Activated T-cell treated with anti-CD3 and anti-CD28 coated beads, Interleukin-2, amount 50 U/mL, for 72 hours (primary cell): ENCODE measurements around the gene SV2A. TPM values are rescaled to one million over a fixed set of nuclear protein-coding genes. Genes with fewer than 3 reads are reported as not detected.
"Not testable (repeated sequence)": the region's sequence is repeated elsewhere in the genome, so short reads cannot be mapped to it uniquely, and the experiment has no call there.

Source experiments
- ATAC-seq, 2 donors: fragments of 150-1000 bp; cut with Tn5 transposase; replicated peaks in 1 of 2; 2 replicates each; pipeline ENCODE4 v1.10.0; 2021; ENCODE audit warnings: moderate library complexity in 2 of 2, mild to moderate bottlenecking in 1 of 2
- DNase-seq, 2 donors: peaks; one replicate each; pipeline ENCODE4 v3.0.0; 2021 to 2022; ENCODE audit warnings: mixed read lengths in 1 of 2
- H3K27ac Mint-ChIP-seq: one replicate; pipeline ENCODE4 v1.8.0; 2022; ENCODE audit warnings: mild to moderate bottlenecking, moderate library complexity, mixed read lengths
- H3K27me3 Mint-ChIP-seq: one replicate; pipeline ENCODE4 v1.8.0; 2022; ENCODE audit warnings: low read depth, mixed read lengths
- H3K36me3 Mint-ChIP-seq, 2 donors: one replicate each; pipeline ENCODE4 v1.8.0; 2022; ENCODE audit warnings: mixed read lengths in 2 of 2, mild to moderate bottlenecking in 1 of 2; ENCODE audit not compliant: insufficient read depth in 2 of 2
- H3K4me1 Mint-ChIP-seq: one replicate; pipeline ENCODE4 v1.8.0; 2022; ENCODE audit warnings: low read depth, mixed read lengths
- H3K4me3 Mint-ChIP-seq, 2 donors: one replicate each; pipeline ENCODE4 v1.8.0; 2022; ENCODE audit warnings: mild to moderate bottlenecking in 2 of 2, mixed read lengths in 2 of 2, moderate library complexity in 2 of 2
- H3K9me3 Mint-ChIP-seq, 2 donors: one replicate each; pipeline ENCODE4 v1.8.0; 2022; ENCODE audit warnings: mixed read lengths in 2 of 2
- total RNA-seq, 2 donors: library from RNA; stranded (reverse); gene quantifications; one replicate each; pipeline ENCODE4 v1.2.3, GENCODE V29; 2022

SV2A gene
- total RNA-seq, 2 donors from 2014 or later, result 13.0 to 14.8 TPM

- Mint-ChIP-seq H3K27ac (no peak overlapping the region), H3K27me3 (no peaks in the 10 kb centered on the region), H3K36me3 (no peaks in the 10 kb centered on the region), H3K4me1 (no peaks in the 10 kb centered on the region), H3K9me3 (no peaks in the 10 kb centered on the region), H3K4me3 (no peak overlapping the region)
- DNase-seq (peak; percentile 86), ATAC-seq (peak; percentile 27 to 33)
Measured at GRCh38 chr1:149888247-149888998, 29.2 kb downstream of the SV2A start.

DNA sequence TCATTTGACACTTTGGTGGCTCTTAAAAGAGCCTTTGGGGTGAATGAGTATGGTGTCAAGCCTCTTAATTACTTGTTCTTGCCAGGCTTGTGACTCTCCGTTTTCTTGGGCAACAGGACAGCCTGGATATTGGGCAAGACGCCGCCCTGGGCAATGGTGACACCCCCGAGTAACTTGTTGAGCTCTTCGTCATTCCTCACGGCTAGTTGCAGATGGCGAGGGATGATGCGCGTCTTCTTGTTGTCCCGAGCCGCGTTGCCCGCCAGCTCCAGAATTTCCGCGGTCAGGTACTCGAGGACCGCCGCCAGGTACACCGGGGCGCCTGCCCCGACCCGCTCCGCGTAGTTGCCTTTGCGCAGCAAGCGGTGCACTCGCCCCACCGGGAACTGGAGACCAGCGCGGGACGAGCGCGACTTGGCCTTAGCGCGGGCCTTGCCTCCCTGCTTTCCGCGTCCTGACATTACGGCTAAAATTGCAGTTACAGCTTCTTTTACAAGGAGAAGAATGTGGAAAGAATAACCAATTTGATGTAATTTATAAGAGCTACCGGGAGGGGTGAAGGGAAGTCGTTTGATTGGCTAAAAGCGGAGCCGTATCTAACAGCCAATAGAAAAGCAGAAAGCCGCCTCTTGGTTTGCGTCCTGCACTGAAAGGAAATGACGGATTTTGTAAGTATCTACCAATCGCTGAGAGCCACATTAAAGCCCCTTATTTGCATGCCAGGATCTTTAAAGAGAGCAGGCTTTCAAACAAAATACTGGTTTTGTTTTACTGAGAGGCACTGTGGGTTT, 30.0 kb downstream of the SV2A start:
- Mint-ChIP-seq H3K36me3 (no peaks in the 10 kb centered on the region), H3K27me3 (no peaks in the 10 kb centered on the region), H3K4me3 (no peak overlapping the region), H3K27ac (no peak overlapping the region), H3K9me3 (no peaks in the 10 kb centered on the region), H3K4me1 (no peaks in the 10 kb centered on the region)
- peak; percentile 88 to 90 for DNase-seq
- ATAC-seq, result peak; percentile 46 to 55

- not testable (repeated sequence) for H3K4me1 Mint-ChIP-seq, H3K27me3 Mint-ChIP-seq, H3K27ac Mint-ChIP-seq, H3K9me3 Mint-ChIP-seq, H3K4me3 Mint-ChIP-seq, H3K36me3 Mint-ChIP-seq, ATAC-seq, DNase-seq
Measured at GRCh38 chr1:149887196-149887455, 30.5 kb downstream of the SV2A start.

GRCh38 chr1:149886396-149887195, 31.0 kb downstream of the SV2A start:
- peaks cover 10% of the 10 kb centered on the region for H3K4me1 Mint-ChIP-seq

GRCh38 chr1:149886121-149886395, 31.6 kb downstream of the SV2A start:
- H3K4me3 Mint-ChIP-seq, H3K27me3 Mint-ChIP-seq, H3K36me3 Mint-ChIP-seq, H3K27ac Mint-ChIP-seq, H3K9me3 Mint-ChIP-seq, DNase-seq: not testable (repeated sequence)
- peaks cover 13% of the 10 kb centered on the region for H3K4me1 Mint-ChIP-seq
- ATAC-seq, result peak; percentile 0

More at GRCh38 chr1:149886396-149887195, 31.0 kb downstream of the SV2A start:
- Mint-ChIP-seq H3K27ac (no peak overlapping the region), H3K27me3 (no peaks in the 10 kb centered on the region), H3K9me3 (no peaks in the 10 kb centered on the region), H3K4me3 (no peak overlapping the region), H3K36me3 (no peaks in the 10 kb centered on the region)
- ATAC-seq (peak; percentile 56 to 58), DNase-seq (peak; percentile 92 to 94)

DNA sequence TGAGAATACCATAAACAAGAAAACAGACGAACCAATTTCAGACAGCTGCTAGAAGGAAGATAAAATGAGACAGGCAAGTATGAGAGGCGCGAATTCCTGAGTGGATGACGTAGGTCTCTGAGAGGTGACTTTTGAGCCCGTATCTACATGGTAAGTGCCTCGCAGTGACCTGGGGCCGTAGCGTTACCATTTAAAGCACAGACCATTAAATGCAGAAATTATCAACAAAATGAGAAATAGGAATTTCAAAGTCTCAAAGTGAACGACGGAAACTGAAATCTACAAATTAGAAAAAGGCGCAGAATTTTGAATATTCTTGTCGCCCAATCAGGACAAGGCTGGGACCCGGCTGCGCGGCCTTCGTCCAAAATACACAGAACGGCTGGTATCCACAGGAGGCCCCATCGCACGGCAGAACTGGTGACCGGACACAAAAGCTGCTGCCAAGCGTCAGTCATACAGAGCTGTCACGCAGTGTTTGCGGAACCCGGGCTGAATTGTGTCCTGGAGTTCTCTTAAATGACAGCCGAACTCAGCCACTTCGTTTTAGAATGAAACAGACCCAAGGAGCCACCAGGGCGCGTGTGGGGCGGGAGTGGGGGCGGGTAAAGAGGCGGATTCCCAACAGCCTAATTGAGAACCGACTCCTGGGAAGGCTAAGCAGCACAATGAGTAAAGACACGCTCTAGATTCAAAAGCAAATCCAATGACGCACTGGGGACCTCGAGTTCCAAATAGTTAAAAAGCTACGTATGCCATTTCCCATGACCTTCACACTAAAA, 32.1 kb downstream of the SV2A start:
- no peak overlapping the region for H3K4me3 Mint-ChIP-seq
- no peaks in the 10 kb centered on the region for H3K36me3 Mint-ChIP-seq
- H3K4me1 Mint-ChIP-seq, result peaks cover 13% of the 10 kb centered on the region
- DNase-seq (peak; percentile 84), ATAC-seq (peak; percentile 7 to 13)
- H3K9me3 Mint-ChIP-seq, result no peaks in the 10 kb centered on the region
- H3K27ac Mint-ChIP-seq, result no peak overlapping the region
- no peaks in the 10 kb centered on the region for H3K27me3 Mint-ChIP-seq

DNA sequence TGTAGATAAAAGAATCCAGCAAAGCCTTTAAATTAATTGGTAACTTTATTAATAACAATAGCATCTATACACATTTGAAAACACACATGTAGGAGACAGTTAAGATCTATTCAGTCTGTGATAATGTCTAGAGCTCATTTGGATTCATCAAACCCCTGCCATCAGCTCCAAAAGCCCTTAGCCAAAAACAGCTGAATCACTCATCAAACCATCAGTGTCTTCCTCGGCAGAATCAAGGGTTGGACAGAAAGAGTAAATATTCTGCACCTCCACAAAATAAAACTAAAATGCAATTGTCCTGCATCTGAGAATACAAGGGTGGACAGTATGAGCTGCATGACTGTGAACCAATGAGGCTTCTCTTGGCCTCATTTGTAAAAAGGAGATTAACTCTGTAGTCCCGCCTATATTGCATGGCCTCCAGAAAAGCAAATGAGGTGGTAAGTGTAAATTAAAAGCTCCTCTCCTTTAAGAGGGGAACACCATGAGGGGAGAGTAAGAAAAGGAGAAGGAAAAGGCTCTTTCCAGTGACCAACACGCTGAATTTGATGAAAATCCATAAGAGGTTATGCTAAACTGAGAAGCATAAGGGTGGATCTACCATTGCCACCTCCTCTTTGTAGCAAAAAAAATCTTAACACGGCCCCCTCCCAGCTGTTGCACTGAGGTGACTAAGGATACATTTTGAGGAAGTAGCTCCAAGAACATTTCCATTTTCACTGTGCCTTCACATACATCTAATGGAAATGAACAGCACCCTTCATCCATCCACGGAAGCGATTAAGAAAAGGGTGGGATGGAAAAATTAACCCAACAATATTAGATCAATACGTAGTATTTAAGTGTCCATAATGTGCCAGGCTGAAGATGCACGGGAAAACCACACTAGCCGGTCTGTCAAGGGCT, 33.0 kb downstream of the SV2A start:
- no peaks in the 10 kb centered on the region for H3K9me3 Mint-ChIP-seq
- H3K4me1 Mint-ChIP-seq, result peaks cover 22% of the 10 kb centered on the region
- no peak overlapping the region for H3K4me3 Mint-ChIP-seq
- no peaks in the 10 kb centered on the region for H3K36me3 Mint-ChIP-seq
- no peaks in the 10 kb centered on the region for H3K27me3 Mint-ChIP-seq
- H3K27ac Mint-ChIP-seq, result no peak overlapping the region
- DNase-seq (peak; percentile 29 to 47), ATAC-seq (no peak)

DNA sequence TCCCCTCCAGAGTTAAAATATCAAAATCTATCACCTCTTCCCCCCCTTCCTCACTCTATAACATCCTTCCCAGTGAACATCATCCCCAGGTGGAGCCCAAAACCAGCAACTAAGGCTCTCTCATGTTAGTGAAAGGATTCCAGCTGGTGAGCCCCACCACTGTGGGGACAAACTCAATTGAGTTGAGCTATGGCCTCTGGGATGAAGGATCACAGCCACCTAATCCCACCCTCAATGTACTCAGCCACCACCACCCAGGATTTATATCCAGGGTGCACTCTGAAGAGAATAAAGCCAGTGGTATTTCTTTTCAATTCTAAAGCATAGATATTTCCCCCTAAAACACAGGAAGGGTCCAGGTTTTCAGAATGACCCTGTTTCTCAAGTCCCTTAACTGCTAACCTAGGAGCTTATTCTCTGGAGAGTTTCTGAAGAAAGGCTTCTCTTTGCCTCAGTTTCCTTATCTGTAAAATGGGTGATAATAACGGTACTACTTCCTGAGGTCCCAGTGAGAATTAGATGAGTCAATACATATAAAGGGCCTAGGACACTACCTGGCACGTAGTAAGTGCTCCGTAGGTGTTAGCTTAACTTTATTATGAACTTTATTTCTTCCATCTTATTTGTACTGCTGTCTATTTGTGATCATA, 33.9 kb downstream of the SV2A start:
- Mint-ChIP-seq H3K9me3 (no peaks in the 10 kb centered on the region), H3K4me1 (peaks cover 31% of the 10 kb centered on the region), H3K27ac (no peak overlapping the region), H3K27me3 (no peaks in the 10 kb centered on the region), H3K4me3 (no peak overlapping the region), H3K36me3 (no peaks in the 10 kb centered on the region)
- DNase-seq (no peak), ATAC-seq (no peak)

GRCh38 chr1:149881876-149882275, 35.8 kb downstream of the SV2A start:
- ATAC-seq (no peak), DNase-seq (no peak)
- Mint-ChIP-seq H3K4me1 (peaks cover 42% of the 10 kb centered on the region), H3K36me3 (no peaks in the 10 kb centered on the region), H3K4me3 (no peak overlapping the region), H3K9me3 (no peaks in the 10 kb centered on the region), H3K27me3 (no peaks in the 10 kb centered on the region), H3K27ac (no peak overlapping the region)

DNA sequence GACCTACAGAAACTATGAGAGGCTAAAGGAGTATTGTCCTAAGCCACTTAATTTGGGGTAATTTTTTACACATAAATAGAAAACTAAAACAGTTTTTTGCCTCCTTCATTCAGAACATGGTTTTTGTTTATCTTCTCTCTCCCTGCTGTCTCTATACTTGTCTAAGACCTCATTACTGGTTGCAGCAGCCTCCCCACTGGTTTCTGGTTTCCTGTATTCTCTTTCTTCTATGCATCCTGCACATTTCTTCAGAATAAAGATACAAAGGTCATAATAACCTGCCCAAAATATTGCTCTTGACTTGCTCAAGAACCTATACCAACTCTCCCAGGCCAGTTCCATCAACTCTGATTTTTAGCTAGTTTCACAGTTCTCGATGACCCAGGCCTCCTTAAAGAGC, 38.1 kb downstream of the SV2A start:
- no peak for DNase-seq

GRCh38 chr1:149877211-149877946, 40.3 kb downstream of the SV2A start:
- no peaks in the 10 kb centered on the region for H3K9me3 Mint-ChIP-seq
- H3K36me3 Mint-ChIP-seq, result no peaks in the 10 kb centered on the region
- DNase-seq, result no peak
- H3K4me1 Mint-ChIP-seq, result peaks cover 40% of the 10 kb centered on the region
- H3K27ac Mint-ChIP-seq, result peak overlapping the region; percentile 47
- no peak overlapping the region for H3K4me3 Mint-ChIP-seq
- ATAC-seq, result no peak
- H3K27me3 Mint-ChIP-seq, result no peaks in the 10 kb centered on the region

More for the DNA sequence above, 38.1 kb downstream of the SV2A start:
- Mint-ChIP-seq H3K4me3 (peak overlapping the region; percentile 51 to 63), H3K36me3 (no peaks in the 10 kb centered on the region), H3K27ac (peak overlapping the region; percentile 79), H3K4me1 (peaks cover 42% of the 10 kb centered on the region), H3K9me3 (no peaks in the 10 kb centered on the region), H3K27me3 (no peaks in the 10 kb centered on the region)
- peak; percentile 28 for ATAC-seq
